Esophagus squamous epithelium (tissue), 4 donors: ENCODE data around the gene SOWAHC.

ENCODE experiments used
- CTCF ChIP-seq, 6 experiments: fragments of 450-650 bp in 4 of 6; fragments of 200-600 bp in 2 of 6; sonication (generic) in 2 of 6; IDR thresholded peaks; one replicate each; pipeline ENCODE4 v1.5.1; 2016 to 2019; ENCODE audit warnings: antibody characterized with exemption in 6 of 6, mild to moderate bottlenecking in 4 of 6, moderate library complexity in 4 of 6
- POLR2A ChIP-seq, 4 donors: fragments of 450-650 bp; IDR thresholded peaks; one replicate each; pipeline ENCODE4 v1.6.1; 2017; ENCODE audit warnings: antibody characterized with exemption in 4 of 4, mild to moderate bottlenecking in 4 of 4, moderate library complexity in 3 of 4

DNA sequence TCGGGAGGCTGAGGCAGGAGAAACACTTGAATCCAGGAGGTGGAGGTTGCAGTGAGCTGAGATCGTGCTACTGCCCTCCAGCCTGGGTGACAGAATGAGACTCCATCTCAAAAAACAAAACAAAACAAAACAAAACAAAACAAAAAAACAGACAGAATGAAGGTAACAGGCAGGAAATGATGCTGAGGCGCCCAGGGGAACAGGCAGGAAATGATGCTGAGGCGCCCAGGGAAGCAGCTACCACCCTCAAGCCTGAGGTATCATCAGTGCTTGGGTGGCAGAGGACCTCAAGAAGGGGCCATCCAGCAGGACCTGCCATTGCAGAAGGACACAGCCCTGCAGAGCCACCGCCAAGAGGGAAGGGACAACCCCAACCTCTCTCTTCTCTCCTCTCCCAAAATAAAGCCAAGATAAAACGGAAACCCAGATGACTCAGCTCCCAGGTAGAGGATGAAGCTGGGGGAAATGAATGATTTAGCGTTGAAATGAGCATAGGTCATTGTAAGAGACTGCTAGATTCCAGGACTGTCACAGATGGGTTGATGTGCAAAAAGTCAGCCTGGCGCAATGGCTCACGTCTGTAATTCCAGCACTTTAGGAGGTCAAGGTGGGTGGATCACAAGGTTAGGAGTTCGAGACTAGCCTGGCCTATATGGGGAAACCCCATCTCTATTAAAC is 19.3 kb downstream of the SOWAHC start:
- TF ChIP-seq CTCF (IDR thresholded peaks at IDR 0.05) (no peak), POLR2A (IDR thresholded peaks at IDR 0.05) (no peak)
